Trophoblast cell (in vitro differentiated cells and primary cell): ENCODE results near the gene IER3.
A peak's percentile ranks its signal among the peaks of the same experiment; 100 is the strongest.

Experiments used
- DNase-seq, 2 donors: peaks; one replicate each; pipeline ENCODE4 v3.0.0-alpha.2; 2016
- H2AFZ ChIP-seq: 2 replicates; pipeline ENCODE4 v1.6.1; 2013; ENCODE audit warnings: low read length, moderate library complexity, mild to moderate bottlenecking; ENCODE audit not compliant: insufficient read depth, poor library complexity
- H2AK5ac ChIP-seq: 2 replicates; pipeline ENCODE4 v1.6.1; 2013; ENCODE audit warnings: mild to moderate bottlenecking, low read length
- H2BK120ac ChIP-seq: 2 replicates; pipeline ENCODE4 v1.6.1; 2013; ENCODE audit warnings: low read length, mild to moderate bottlenecking, moderate library complexity; ENCODE audit not compliant: insufficient read depth, poor library complexity
- H2BK12ac ChIP-seq: 2 replicates; pipeline ENCODE4 v1.6.1; 2013; ENCODE audit warnings: mild to moderate bottlenecking, low read length, moderate library complexity
- H2BK5ac ChIP-seq: 2 replicates; pipeline ENCODE4 v1.6.1; 2013; ENCODE audit warnings: low read length, low read depth, moderate library complexity, mild to moderate bottlenecking; ENCODE audit not compliant: poor library complexity
- H3K14ac ChIP-seq: 2 replicates; pipeline ENCODE4 v1.6.1; 2013; ENCODE audit warnings: mild to moderate bottlenecking, low read length
- H3K18ac ChIP-seq: 2 replicates; pipeline ENCODE4 v1.6.1; 2013; ENCODE audit warnings: mild to moderate bottlenecking, low read length
- H3K23ac ChIP-seq: 2 replicates; pipeline ENCODE4 v1.6.1; 2013; ENCODE audit warnings: low read length
- H3K27ac ChIP-seq: 2 replicates; pipeline ENCODE4 v1.5.1; 2013; ENCODE audit warnings: low read depth, mild to moderate bottlenecking, inconsistent platforms, low read length, moderate library complexity
- H3K27me3 ChIP-seq: 2 replicates; pipeline ENCODE4 v1.6.1; 2013; ENCODE audit warnings: inconsistent platforms, mild to moderate bottlenecking, low read length, moderate library complexity; ENCODE audit not compliant: insufficient read depth
- H3K36me3 ChIP-seq, 2 experiments: 1 replicate in 1 of 2; 2 replicates in 1 of 2; pipeline ENCODE4 v1.6.1; 2013; ENCODE audit warnings: low read length in 2 of 2, mild to moderate bottlenecking in 2 of 2, moderate library complexity in 1 of 2; ENCODE audit not compliant: insufficient read depth in 2 of 2, control insufficient read depth in 1 of 2
- H3K4ac ChIP-seq: 2 replicates; pipeline ENCODE4 v1.6.1; 2013; ENCODE audit warnings: low read depth, mild to moderate bottlenecking, low read length, moderate library complexity
- H3K4me1 ChIP-seq, 2 experiments: 1 replicate in 1 of 2; 2 replicates in 1 of 2; pipeline ENCODE4 v1.6.1; 2013; ENCODE audit warnings: low read length in 2 of 2, mild to moderate bottlenecking in 2 of 2, moderate library complexity in 1 of 2; ENCODE audit not compliant: insufficient read depth in 2 of 2, control insufficient read depth in 1 of 2
- H3K4me2 ChIP-seq: 2 replicates; pipeline ENCODE4 v1.6.1; 2013; ENCODE audit warnings: inconsistent platforms, mild to moderate bottlenecking, low read length, moderate library complexity
- H3K4me3 ChIP-seq: 2 replicates; pipeline ENCODE4 v1.5.1; 2013; ENCODE audit warnings: mild to moderate bottlenecking, low read depth, low read length, inconsistent platforms
- H3K79me1 ChIP-seq: one replicate; pipeline ENCODE4 v1.6.1; 2013; ENCODE audit warnings: low read length
- H3K79me2 ChIP-seq: 2 replicates; pipeline ENCODE4 v1.6.1; 2013; ENCODE audit warnings: low read length, mild to moderate bottlenecking; ENCODE audit not compliant: control insufficient read depth, insufficient read depth, poor library complexity
- H3K9ac ChIP-seq: 2 replicates; pipeline ENCODE4 v1.6.1; 2013; ENCODE audit warnings: mild to moderate bottlenecking, low read length
- H3K9me3 ChIP-seq: 2 replicates; pipeline ENCODE4 v1.6.1; 2013; ENCODE audit warnings: low read depth, mild to moderate bottlenecking, control low read depth, inconsistent platforms, low read length; ENCODE audit not compliant: insufficient read depth
- H4K12ac ChIP-seq: 2 replicates; pipeline ENCODE4 v1.6.1; 2013; ENCODE audit warnings: low read depth, mild to moderate bottlenecking, low read length, moderate library complexity
- H4K8ac ChIP-seq: 2 replicates; pipeline ENCODE4 v1.6.1; 2013; ENCODE audit warnings: low read depth, mild to moderate bottlenecking, low read length, moderate library complexity
- H4K91ac ChIP-seq: one replicate; pipeline ENCODE4 v1.6.1; 2013; ENCODE audit warnings: low read depth, mild to moderate bottlenecking, low read length, moderate library complexity
- WGBS: extraction: QIAGEN DNeasy Blood & Tissue Kit; methylation state at CpG from one replicate; pipeline ENCODE4 v1.1.7; 2013; ENCODE audit warnings: missing lambda C conversion rate; ENCODE audit not compliant: insufficient read length, insufficient coverage; ENCODE audit errors: extremely low coverage; 5-methylcytosine and 5-hydroxymethylcytosine counted together

Gene IER3

DNA sequence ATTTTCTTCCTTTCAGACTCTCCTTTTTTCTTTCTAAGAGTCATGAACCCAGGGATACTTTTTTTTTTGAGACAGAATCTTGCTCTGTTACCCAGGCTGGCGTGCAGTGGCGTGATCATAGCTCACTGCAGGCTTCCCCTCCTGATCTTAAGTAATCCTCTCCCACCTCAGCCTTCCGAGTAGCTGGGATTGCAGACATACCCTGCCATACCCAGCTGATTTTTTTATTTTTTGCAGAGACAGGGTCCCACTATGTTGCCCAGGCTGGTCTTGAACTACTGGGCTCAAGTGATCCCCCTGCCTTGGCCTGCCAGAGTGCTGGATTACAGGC is 32.8 kb upstream of the IER3 start:
- Histone ChIP-seq H3K23ac (no peak overlapping the region), H3K27ac (no peak overlapping the region), H3K36me3 (peaks cover 0 to 2% of the 10 kb centered on the region in 2 experiments), H3K9me3 (no peaks in the 10 kb centered on the region), H3K18ac (peak overlapping the region; percentile 23), H4K12ac (no peak overlapping the region), H3K79me2 (peaks cover 4% of the 10 kb centered on the region), H3K4me3 (no peak overlapping the region), H2BK120ac (peak overlapping the region; percentile 60), H3K4me2 (no peak overlapping the region), H4K91ac (peak overlapping the region; percentile 36), H2AK5ac (no peak overlapping the region), H4K8ac (peak overlapping the region; percentile 23), H3K9ac (no peak overlapping the region), H3K4ac (no peak overlapping the region), H3K14ac (no peak overlapping the region), H3K27me3 (no peaks in the 10 kb centered on the region), H2BK12ac (peak overlapping the region; percentile 59), H3K4me1 (peaks cover 27 to 30% of the 10 kb centered on the region in 2 experiments), H2AFZ (no peak overlapping the region), H2BK5ac (no peak overlapping the region), H3K79me1 (peaks cover 33% of the 10 kb centered on the region)
- no CpG with 5 or more reads among the region's 3 CpGs for WGBS
- no peak for DNase-seq

DNA sequence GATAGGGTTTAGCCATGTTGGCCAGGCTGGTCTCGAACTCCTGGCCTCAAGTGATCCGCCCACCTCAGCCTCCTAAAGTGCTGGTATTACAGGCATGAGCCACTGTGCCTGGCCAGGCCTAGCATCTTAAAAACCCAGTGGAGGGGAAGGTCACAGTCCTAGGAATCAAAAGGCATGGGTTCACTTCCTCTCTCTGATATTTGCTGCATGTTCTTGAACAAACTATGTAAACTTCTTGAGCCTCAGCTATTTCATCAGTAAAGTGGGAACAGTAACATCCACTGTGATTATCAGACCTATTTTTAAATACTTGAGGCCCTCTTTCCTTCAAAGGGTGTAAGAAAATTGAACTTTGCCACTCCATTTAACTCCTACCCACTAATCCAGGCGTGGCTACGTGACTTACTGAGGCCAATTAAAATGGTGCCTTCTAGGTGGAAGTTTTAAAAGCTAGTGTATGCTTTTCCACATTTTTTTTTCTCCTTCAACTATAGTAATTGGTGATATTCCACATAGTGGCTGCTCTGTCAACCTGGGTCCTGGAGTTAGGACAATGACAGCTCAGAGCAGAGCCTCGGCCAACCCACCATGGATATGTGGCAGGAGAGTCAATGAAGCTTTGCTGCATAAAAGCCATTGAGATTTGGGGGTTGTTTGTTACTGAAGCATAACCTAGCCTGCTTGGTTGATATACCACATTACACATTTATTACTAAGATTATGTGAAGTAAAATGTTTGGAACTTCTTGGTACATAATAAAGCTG is 32.2 kb upstream of the IER3 start:
- H2BK5ac ChIP-seq, result no peak overlapping the region
- H3K14ac ChIP-seq, result no peak overlapping the region
- no peak overlapping the region for H4K12ac ChIP-seq
- H2AK5ac ChIP-seq, result no peak overlapping the region
- H3K27me3 ChIP-seq, result no peaks in the 10 kb centered on the region
- peaks cover 22 to 25% of the 10 kb centered on the region in 2 experiments for H3K4me1 ChIP-seq
- H3K79me1 ChIP-seq, result peaks cover 28% of the 10 kb centered on the region
- H3K9ac ChIP-seq, result no peak overlapping the region
- H4K8ac ChIP-seq, result no peak overlapping the region
- no peak overlapping the region for H2BK120ac ChIP-seq
- peaks cover 0 to 2% of the 10 kb centered on the region in 2 experiments for H3K36me3 ChIP-seq
- H3K23ac ChIP-seq, result no peak overlapping the region
- no CpG with 5 or more reads among the region's 5 CpGs for WGBS
- no peak for DNase-seq
- no peak overlapping the region for H3K4ac ChIP-seq
- peak overlapping the region; percentile 56 for H4K91ac ChIP-seq
- H3K27ac ChIP-seq, result no peak overlapping the region
- no peak overlapping the region for H3K4me2 ChIP-seq
- H3K9me3 ChIP-seq, result no peaks in the 10 kb centered on the region
- no peak overlapping the region for H2AFZ ChIP-seq
- peaks cover 4% of the 10 kb centered on the region for H3K79me2 ChIP-seq
- H3K4me3 ChIP-seq, result no peak overlapping the region
- peak overlapping the region; percentile 68 for H2BK12ac ChIP-seq
- no peak overlapping the region for H3K18ac ChIP-seq

DNA sequence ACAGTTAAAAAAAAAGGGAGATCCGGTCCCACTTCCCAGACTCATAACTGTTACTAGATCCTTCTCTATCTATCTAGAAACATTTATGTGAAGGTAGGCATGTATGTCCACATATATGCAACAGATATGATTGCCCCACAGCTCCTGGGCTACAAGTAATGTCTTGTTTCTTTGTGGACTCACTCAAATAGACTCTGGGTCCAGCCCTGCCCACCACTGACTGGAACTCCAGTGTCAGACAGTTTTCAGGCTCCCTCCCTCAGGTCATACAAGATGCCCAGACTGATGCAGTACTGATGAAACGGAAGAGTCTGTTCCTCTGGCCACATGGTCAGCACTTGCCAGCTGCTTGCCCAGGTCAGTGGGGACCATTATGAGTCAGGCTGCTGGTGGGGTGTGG is 30.8 kb upstream of the IER3 start:
- Histone ChIP-seq H3K23ac (no peak overlapping the region), H3K4ac (no peak overlapping the region), H3K9ac (no peak overlapping the region), H3K79me2 (peaks cover 4% of the 10 kb centered on the region), H3K18ac (no peak overlapping the region), H3K27me3 (no peaks in the 10 kb centered on the region), H3K79me1 (peaks cover 27% of the 10 kb centered on the region), H3K4me1 (peaks cover 14 to 25% of the 10 kb centered on the region in 2 experiments), H3K9me3 (no peaks in the 10 kb centered on the region), H3K14ac (peak overlapping the region; percentile 53), H2AK5ac (peak overlapping the region; percentile 97), H2BK12ac (peak overlapping the region; percentile 96), H4K8ac (no peak overlapping the region), H4K91ac (peak overlapping the region; percentile 74), H2AFZ (peak overlapping the region; percentile 45), H3K36me3 (no peaks in the 10 kb centered on the region), H2BK5ac (no peak overlapping the region), H2BK120ac (peak overlapping the region; percentile 71), H4K12ac (no peak overlapping the region), H3K4me2 (no peak overlapping the region), H3K4me3 (no peak overlapping the region), H3K27ac (no peak overlapping the region)
- no CpG with 5 or more reads among the region's 2 CpGs for WGBS
- DNase-seq, result no peak

DNA sequence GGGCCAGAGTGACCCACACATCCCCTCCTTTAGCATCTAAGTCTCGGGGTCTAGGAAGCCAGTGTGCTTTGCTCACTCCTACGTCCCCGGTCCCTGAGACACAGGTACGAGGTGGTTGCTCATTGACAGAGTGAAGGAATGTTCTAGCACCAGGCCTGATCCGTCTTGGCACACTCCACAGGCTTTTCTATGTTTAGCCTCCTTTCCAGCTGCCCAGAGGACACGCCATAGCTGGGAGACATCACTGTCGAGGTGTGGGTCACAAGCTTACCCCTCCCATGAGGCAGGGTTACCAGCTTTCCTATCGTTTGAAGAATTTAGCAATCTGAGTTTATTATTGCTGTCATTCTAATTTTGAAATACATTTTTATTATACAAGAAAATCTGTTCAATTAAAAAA is 30.4 kb upstream of the IER3 start:
- no peak overlapping the region for H3K27ac ChIP-seq
- no peak overlapping the region for H3K4me2 ChIP-seq
- peak overlapping the region; percentile 4 for H3K18ac ChIP-seq
- no peaks in the 10 kb centered on the region for H3K9me3 ChIP-seq
- H4K8ac ChIP-seq, result peak overlapping the region; percentile 24
- H3K9ac ChIP-seq, result no peak overlapping the region
- H3K4me3 ChIP-seq, result no peak overlapping the region
- peak overlapping the region; percentile 0 for H2BK5ac ChIP-seq
- no CpG with 5 or more reads among the region's 8 CpGs for WGBS
- H3K79me2 ChIP-seq, result peaks cover 2% of the 10 kb centered on the region
- peaks cover 26% of the 10 kb centered on the region for H3K79me1 ChIP-seq
- no peaks in the 10 kb centered on the region for H3K27me3 ChIP-seq
- H3K4me1 ChIP-seq, result peaks cover 10 to 22% of the 10 kb centered on the region in 2 experiments
- H2AFZ ChIP-seq, result no peak overlapping the region
- peak overlapping the region; percentile 8 for H2BK120ac ChIP-seq
- no peak for DNase-seq
- H3K4ac ChIP-seq, result peak overlapping the region; percentile 70
- peak overlapping the region; percentile 95 for H2BK12ac ChIP-seq
- H3K23ac ChIP-seq, result no peak overlapping the region
- H4K91ac ChIP-seq, result peak overlapping the region; percentile 40
- no peaks in the 10 kb centered on the region for H3K36me3 ChIP-seq
- H2AK5ac ChIP-seq, result peak overlapping the region; percentile 26
- no peak overlapping the region for H4K12ac ChIP-seq
- H3K14ac ChIP-seq, result peak overlapping the region; percentile 16
